Spleen (tissue), 7 donors: ENCODE results near the gene ACTC1.

Experiments used
- POLR2A ChIP-seq, 3 donors: fragments of 450-650 bp; IDR thresholded peaks; one replicate each; pipeline ENCODE4 v1.5.1; 2017; ENCODE audit warnings: antibody characterized with exemption in 3 of 3, mild to moderate bottlenecking in 1 of 3
- POLR2AphosphoS5 ChIP-seq, 3 donors: sonication (generic); formaldehyde crosslinking; IDR thresholded peaks; one replicate each; pipeline ENCODE4 v1.5.1; 2017; ENCODE audit warnings: antibody characterized with exemption in 3 of 3
- TF ChIP-seq, protein P1 (sequence below), 11 experiments: fragments of 200-600 bp in 7 of 11; fragments of 450-650 bp in 4 of 11; sonication (generic) in 4 of 11; IDR thresholded peaks in 8 of 11; conservative IDR thresholded peaks in 3 of 11; 1 replicate in 7 of 11; 2 replicates in 4 of 11; pipeline versions ENCODE4 v1.4.0 to v1.8.0; 2016 to 2021; ENCODE audit warnings: antibody characterized with exemption in 11 of 11, inconsistent platforms in 4 of 11, mild to moderate bottlenecking in 1 of 11
- donor health status: DM: no; HTN: no; CAD: no; lungs with moderate emphysema.
- donor health status: DM: no; HTN: no; CAD: no.
- donor health status: DM: no; HTN: no; CAD: no.

DNA sequence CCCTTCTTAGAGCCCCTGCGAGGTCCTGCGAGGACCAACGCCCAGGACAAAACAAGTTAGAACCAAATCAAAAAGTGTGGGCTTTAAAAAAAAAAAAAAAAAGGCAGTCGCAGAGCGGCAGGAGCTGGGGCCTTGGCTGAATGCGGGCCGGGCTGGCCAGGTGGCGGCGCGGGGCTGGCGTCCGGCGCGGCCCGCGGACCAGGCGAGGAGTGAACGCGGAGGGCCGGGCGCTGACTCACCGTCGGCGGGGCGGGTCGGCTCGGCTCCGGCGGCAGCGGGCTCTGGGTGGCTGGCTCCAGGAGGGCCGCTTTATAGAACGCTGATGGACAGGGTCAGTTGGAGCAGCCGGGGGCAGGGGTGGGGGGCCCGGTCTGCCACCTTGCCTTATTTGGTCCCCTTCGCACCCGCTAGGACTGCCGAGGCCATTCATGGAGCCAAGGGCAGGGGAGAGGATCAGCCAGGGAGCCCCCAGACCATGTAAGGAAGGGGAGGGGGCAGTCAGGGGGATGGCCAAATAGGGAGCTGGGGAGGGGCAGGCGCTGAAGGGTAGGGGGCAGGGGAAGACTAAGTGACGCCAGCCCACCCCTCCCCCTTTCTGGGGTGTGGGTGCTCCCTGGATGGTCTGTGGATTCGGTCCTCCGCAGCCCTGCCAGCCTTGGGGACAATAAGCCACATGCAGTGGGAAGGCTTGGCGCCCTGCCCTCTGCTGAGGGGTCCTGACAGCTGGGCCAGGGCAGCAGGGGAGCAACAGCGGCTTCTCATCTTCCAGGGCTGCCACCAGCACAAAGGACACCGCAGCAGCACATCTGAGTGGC lies at the start of gene ACTC1:
- TF ChIP-seq POLR2A (IDR thresholded peaks at IDR 0.05) (no peak), POLR2AphosphoS5 (IDR thresholded peaks at IDR 0.05) (no peak)
- TF ChIP-seq, protein P1, sequence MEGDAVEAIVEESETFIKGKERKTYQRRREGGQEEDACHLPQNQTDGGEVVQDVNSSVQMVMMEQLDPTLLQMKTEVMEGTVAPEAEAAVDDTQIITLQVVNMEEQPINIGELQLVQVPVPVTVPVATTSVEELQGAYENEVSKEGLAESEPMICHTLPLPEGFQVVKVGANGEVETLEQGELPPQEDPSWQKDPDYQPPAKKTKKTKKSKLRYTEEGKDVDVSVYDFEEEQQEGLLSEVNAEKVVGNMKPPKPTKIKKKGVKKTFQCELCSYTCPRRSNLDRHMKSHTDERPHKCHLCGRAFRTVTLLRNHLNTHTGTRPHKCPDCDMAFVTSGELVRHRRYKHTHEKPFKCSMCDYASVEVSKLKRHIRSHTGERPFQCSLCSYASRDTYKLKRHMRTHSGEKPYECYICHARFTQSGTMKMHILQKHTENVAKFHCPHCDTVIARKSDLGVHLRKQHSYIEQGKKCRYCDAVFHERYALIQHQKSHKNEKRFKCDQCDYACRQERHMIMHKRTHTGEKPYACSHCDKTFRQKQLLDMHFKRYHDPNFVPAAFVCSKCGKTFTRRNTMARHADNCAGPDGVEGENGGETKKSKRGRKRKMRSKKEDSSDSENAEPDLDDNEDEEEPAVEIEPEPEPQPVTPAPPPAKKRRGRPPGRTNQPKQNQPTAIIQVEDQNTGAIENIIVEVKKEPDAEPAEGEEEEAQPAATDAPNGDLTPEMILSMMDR (IDR thresholded peaks at IDR 0.05 in 8 of 11, conservative IDR thresholded peaks at IDR 0.05 in 3 of 11), result no peak
